Measurements from ENCODE around the gene ABCA5. TPM values are rescaled to one million over a fixed set of nuclear protein-coding genes. Genes with fewer than 3 reads are reported as not detected.

The ABCA5 gene
- total RNA-seq (2014; rRNA removed; shearing (Covaris generic)) (7.1 and 9.7 TPM in 2 replicates), polyA plus RNA-seq (2016; fragmentation: Nextera tagmentation; extraction: Ambion mirVana) (8.5 and 9.4 TPM in 2 replicates)

- Histone ChIP-seq H3F3A (ENCODE audit: insufficient read depth) (peaks cover 17% of the 10 kb centered on the region), H3K4me2 (ENCODE audit: unreplicated experiment) (peak within 1 kb of the TSS; percentile 95), H3K27ac (peak within 1 kb of the TSS; percentile 29), H3K4me3 (peak within 1 kb of the TSS; percentile 86), H3K27me3 (replicated peaks; ENCODE audit: insufficient read depth) (no peaks in the 10 kb centered on the region), H3K9me3 (ENCODE audit: low read depth) (no peaks in the 10 kb centered on the region), H3K36me3 (ENCODE audit: low read depth) (no peaks in the 10 kb centered on the region), H3K4me1 (ENCODE audit: insufficient read depth) (no peaks in the 10 kb centered on the region), H2AFZ (peak within 1 kb of the TSS; percentile 95), H3K79me2 (ENCODE audit: insufficient read depth) (0 out of 2 replicates have a peak, but pooled peaks cover 4% of the 10 kb centered on the region), H3K9ac (peak within 1 kb of the TSS; percentile 79), H3K9me2 (ENCODE audit: insufficient read depth) (no peaks in the 10 kb centered on the region), H4K20me1 (ENCODE audit: insufficient read depth) (no peaks in the 10 kb centered on the region)
- peak; percentile 94 for DNase-seq
- no peak for TF ChIP-seq EZH2 (IDR thresholded peaks at IDR 0.05; ENCODE audit: insufficient read depth, poor library complexity, severe bottlenecking)
- no peak for TF ChIP-seq EZH2phosphoT487 (IDR thresholded peaks at IDR 0.05; ENCODE audit: insufficient read depth, low read depth)
- in situ Hi-C loops (cut with MboI) = no loop called here
- WGBS, 2 experiments (ENCODE audit: low coverage in 1 of 2, low lambda C conversion rate in 2 of 2, missing lambda C conversion rate in 2 of 2) = 2 to 4% methylated on average over 32 to 58 of the region's 74 CpGs
These were observed at the start of gene ABCA5 for GRCh38 chr17:69327060-69327831. Gene ABCA5, minus strand, starts transcription at chr17:69327133. Its CDS starts 12,718 bp downstream, at chr17:69314415.

DNA sequence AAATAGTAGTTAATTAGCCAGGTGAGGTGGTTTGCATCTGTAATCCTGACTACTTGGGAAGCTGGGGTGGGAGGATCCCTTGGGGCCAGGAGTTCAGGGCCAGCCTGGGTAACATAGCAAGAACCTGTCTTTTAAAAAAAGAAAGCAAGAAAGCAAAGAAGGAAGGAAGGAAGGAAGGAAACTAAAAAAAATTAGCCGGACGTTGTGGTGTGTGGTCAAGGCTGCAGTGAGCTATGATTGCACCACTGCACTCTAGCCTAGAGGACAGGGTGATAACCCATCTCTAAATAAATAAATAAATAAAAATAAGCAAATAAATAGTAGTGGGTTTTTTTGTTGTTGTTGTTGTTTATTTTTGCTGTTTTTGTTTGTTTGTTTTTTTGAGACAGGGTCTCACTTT lies 48.3 kb upstream of the ABCA5 start:
- H3K4me2 ChIP-seq (ENCODE audit: unreplicated experiment) = no peak overlapping the region
- no peak overlapping the region for H3K9ac ChIP-seq
- H3K27me3 ChIP-seq (replicated peaks; ENCODE audit: insufficient read depth) = no peaks in the 10 kb centered on the region
- H3K36me3 ChIP-seq (ENCODE audit: low read depth) = no peaks in the 10 kb centered on the region
- no peaks in the 10 kb centered on the region for H3F3A ChIP-seq (ENCODE audit: insufficient read depth)
- TF ChIP-seq EZH2phosphoT487 (IDR thresholded peaks at IDR 0.05; ENCODE audit: insufficient read depth, low read depth) (no peak), EZH2 (IDR thresholded peaks at IDR 0.05; ENCODE audit: insufficient read depth, poor library complexity, severe bottlenecking) (no peak)
- H3K4me1 ChIP-seq (ENCODE audit: insufficient read depth) = no peaks in the 10 kb centered on the region
- H4K20me1 ChIP-seq (ENCODE audit: insufficient read depth) = no peaks in the 10 kb centered on the region
- H3K4me3 ChIP-seq = no peak overlapping the region
- H3K9me2 ChIP-seq (ENCODE audit: insufficient read depth) = no peaks in the 10 kb centered on the region
- 87 to 88% methylated on average over 2 of the region's 2 CpGs for WGBS, 2 experiments (ENCODE audit: low coverage in 1 of 2, low lambda C conversion rate in 2 of 2, missing lambda C conversion rate in 2 of 2)
- H2AFZ ChIP-seq = no peak overlapping the region
- no peak overlapping the region for H3K27ac ChIP-seq
- no peaks in the 10 kb centered on the region for H3K9me3 ChIP-seq (ENCODE audit: low read depth)
- in situ Hi-C loops (cut with MboI) = no loop called here
- H3K79me2 ChIP-seq (ENCODE audit: insufficient read depth) = no peaks in the 10 kb centered on the region
- DNase-seq = no peak

DNA sequence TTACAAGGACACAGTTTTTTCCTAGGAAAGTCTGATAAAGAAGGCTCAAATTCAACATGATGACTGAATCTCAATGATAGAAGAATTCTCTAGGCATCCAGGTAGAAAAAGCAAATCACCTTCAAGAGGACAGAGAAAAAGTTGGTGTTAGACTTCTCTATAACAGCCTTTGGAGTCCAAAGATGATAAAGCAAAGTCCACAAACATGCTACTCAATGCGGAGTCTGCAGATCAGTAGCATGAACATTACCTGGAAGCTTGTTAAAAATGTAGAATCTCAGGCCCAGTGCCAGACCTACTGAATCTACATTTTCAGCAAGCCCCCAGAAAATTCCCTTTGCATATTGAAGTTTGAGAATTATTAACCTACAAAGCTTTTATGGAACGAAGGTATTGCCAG lies 46.1 kb upstream of the ABCA5 start:
- no peaks in the 10 kb centered on the region for H3F3A ChIP-seq (ENCODE audit: insufficient read depth)
- no peak overlapping the region for H3K4me3 ChIP-seq
- DNase-seq = no peak
- no peak overlapping the region for H2AFZ ChIP-seq
- no peak overlapping the region for H3K27ac ChIP-seq
- H3K79me2 ChIP-seq (ENCODE audit: insufficient read depth) = no peaks in the 10 kb centered on the region
- no peaks in the 10 kb centered on the region for H3K36me3 ChIP-seq (ENCODE audit: low read depth)
- no peak for TF ChIP-seq EZH2phosphoT487 (IDR thresholded peaks at IDR 0.05; ENCODE audit: insufficient read depth, low read depth)
- TF ChIP-seq EZH2 (IDR thresholded peaks at IDR 0.05; ENCODE audit: insufficient read depth, poor library complexity, severe bottlenecking) = no peak
- no peaks in the 10 kb centered on the region for H3K9me3 ChIP-seq (ENCODE audit: low read depth)
- H3K4me2 ChIP-seq (ENCODE audit: unreplicated experiment) = no peak overlapping the region
- H4K20me1 ChIP-seq (ENCODE audit: insufficient read depth) = no peaks in the 10 kb centered on the region
- no peaks in the 10 kb centered on the region for H3K4me1 ChIP-seq (ENCODE audit: insufficient read depth)
- H3K9ac ChIP-seq = no peak overlapping the region
- 54 to 59% methylated on average over 2 of the region's 2 CpGs for WGBS, 2 experiments (ENCODE audit: low coverage in 1 of 2, low lambda C conversion rate in 2 of 2, missing lambda C conversion rate in 2 of 2)
- H3K9me2 ChIP-seq (ENCODE audit: insufficient read depth) = no peaks in the 10 kb centered on the region
- H3K27me3 ChIP-seq (replicated peaks; ENCODE audit: insufficient read depth) = no peaks in the 10 kb centered on the region
- in situ Hi-C loops (cut with MboI) = no loop called here

- H3K9ac ChIP-seq = no peak overlapping the region
- in situ Hi-C loops (cut with MboI) = no loop called here
- 52 to 53% methylated on average over 3 of the region's 3 CpGs for WGBS, 2 experiments (ENCODE audit: low coverage in 1 of 2, low lambda C conversion rate in 2 of 2, missing lambda C conversion rate in 2 of 2)
These were observed 40.4 kb upstream of the ABCA5 start for GRCh38 chr17:69367298-69367697.

More at GRCh38 chr17:69367298-69367697, 40.4 kb upstream of the ABCA5 start:
- Histone ChIP-seq H3F3A (ENCODE audit: insufficient read depth) (no peaks in the 10 kb centered on the region), H3K4me3 (no peak overlapping the region), H2AFZ (no peak overlapping the region), H3K27me3 (replicated peaks; ENCODE audit: insufficient read depth) (no peaks in the 10 kb centered on the region), H3K36me3 (ENCODE audit: low read depth) (no peaks in the 10 kb centered on the region), H3K4me1 (ENCODE audit: insufficient read depth) (no peaks in the 10 kb centered on the region), H4K20me1 (ENCODE audit: insufficient read depth) (no peaks in the 10 kb centered on the region), H3K27ac (no peak overlapping the region), H3K9me3 (ENCODE audit: low read depth) (no peaks in the 10 kb centered on the region), H3K9me2 (ENCODE audit: insufficient read depth) (no peaks in the 10 kb centered on the region), H3K4me2 (ENCODE audit: unreplicated experiment) (no peak overlapping the region), H3K79me2 (ENCODE audit: insufficient read depth) (no peaks in the 10 kb centered on the region)
- TF ChIP-seq EZH2phosphoT487 (IDR thresholded peaks at IDR 0.05; ENCODE audit: insufficient read depth, low read depth) = no peak
- TF ChIP-seq EZH2 (IDR thresholded peaks at IDR 0.05; ENCODE audit: insufficient read depth, poor library complexity, severe bottlenecking) = no peak
- no peak for DNase-seq
